GM10847 (cell line): ENCODE data around the gene PPP2R1B.

ENCODE experiments used
- POLR2A ChIP-seq: IDR thresholded peaks from 2 replicates; pipeline ENCODE4 v1.6.1; 2011; ENCODE audit not compliant: insufficient read length; ENCODE audit errors: extremely low read depth

The PPP2R1B gene

DNA sequence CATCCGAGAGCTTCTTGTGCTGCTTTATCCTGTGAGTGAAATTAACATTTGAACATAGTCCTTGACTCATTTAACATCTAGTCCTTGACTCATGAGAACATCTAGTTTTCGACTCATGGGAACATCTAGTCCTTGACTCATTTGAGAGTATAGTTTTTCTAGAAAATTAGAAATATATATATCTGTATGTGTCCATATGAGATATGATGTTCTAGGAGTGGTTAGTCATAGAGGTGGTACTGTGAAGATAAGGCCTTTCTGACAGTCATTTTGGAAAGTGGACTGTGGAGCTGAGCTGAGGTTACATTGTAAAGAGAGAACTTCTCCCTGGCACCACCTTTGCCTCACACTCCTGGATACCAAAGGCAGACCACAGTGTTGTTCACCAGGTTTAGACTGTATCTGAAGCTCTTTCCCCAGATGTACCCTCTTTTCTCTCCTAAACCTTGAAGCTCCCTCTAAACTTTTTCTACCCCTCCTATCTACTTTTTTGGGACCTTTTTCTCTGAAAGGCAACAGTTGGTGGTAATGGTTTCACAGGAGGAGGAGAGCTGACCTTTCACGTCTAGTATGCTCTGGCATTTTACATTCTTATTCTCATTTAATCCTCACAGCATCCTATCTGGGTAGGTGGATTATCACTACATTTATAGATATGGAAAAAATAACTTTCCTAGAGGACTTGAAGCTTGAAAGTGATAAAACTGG is 67.2 kb downstream of the PPP2R1B start:
- TF ChIP-seq POLR2A: no peak

GRCh38 chr11:111697933-111698371 is 68.2 kb downstream of the PPP2R1B start:
- TF ChIP-seq POLR2A: no peak

DNA sequence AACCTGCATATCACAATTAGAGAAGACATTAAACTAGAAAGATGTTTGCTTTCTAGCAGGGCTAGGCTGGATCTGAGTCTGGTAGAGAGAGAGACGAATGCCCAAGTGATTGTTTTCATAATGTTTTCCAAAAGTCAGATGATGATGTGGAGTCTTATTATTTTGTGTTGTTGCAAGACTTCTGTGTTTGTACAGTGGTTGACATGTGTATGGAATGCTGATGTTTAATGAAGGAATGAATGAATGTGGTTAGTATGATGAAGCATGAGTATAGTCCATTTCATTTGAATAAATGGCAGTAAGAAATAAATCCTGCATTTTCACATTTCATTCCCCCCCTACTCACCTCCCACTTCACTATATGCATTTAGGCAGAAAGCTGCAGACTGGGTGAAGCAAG is 69.6 kb downstream of the PPP2R1B start:
- no peak for TF ChIP-seq POLR2A

GRCh38 chr11:111694851-111695250 is 71.3 kb downstream of the PPP2R1B start:
- no peak for TF ChIP-seq POLR2A

GRCh38 chr11:111693224-111693937 is 72.8 kb downstream of the PPP2R1B start:
- no peak for TF ChIP-seq POLR2A

DNA sequence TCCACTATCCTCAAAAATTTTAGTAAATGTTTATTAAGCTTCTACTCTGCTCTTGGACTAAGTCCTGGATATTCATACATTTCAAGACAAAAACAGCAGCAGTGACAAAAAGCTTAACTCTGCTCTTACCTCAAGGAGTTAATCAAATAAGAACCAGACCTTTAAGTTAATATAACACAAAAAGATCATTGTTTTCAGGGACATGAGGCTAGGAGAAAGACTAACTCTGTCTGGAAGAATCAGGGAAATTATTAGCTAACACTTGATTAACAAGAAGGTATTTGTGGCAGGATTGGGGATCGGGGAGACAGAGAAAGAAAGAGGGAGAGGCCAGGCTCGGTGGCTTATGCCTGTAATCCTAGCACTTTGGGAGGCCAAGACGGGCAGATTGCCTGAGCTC is 74.4 kb downstream of the PPP2R1B start:
- TF ChIP-seq POLR2A: no peak

DNA sequence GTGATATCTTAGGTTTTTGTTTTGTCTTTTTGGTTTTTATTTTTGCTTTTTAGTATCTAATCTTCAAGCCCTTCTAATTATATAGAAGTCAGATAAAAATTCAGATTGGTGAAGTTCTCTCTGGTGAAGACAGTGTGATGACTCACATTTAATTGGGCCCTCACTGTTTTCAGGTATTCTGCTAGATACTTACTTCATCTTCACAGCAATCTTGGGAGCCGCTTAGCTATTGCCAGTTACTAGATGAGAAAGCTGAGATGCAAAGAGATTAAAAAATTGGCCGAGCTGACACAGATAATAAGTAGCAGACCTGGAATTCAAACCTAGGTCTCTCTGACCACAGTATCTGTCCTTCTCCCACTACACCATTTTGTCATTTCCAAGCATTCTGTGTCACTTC is 75.0 kb downstream of the PPP2R1B start:
- no peak for TF ChIP-seq POLR2A

DNA sequence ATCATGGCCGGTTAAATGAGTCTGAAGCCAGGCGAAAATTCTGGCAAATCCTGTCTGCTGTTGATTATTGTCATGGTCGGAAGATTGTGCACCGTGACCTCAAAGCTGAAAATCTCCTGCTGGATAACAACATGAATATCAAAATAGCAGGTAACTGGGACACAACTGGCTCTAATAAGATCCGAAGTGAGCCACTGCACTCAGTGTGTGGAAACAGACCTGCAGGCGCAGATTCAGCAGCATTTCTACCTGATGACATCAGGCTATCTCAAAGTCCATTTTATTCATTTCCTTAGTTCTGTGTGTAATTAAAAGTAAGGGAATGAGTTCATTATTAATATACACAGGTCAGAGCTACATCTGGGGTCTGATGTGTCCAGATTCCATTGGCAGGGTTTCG is 78.2 kb downstream of the PPP2R1B start:
- TF ChIP-seq POLR2A: no peak

- no peak for TF ChIP-seq POLR2A
These were observed 81.9 kb downstream of the PPP2R1B start for GRCh38 chr11:111684251-111684650.

DNA sequence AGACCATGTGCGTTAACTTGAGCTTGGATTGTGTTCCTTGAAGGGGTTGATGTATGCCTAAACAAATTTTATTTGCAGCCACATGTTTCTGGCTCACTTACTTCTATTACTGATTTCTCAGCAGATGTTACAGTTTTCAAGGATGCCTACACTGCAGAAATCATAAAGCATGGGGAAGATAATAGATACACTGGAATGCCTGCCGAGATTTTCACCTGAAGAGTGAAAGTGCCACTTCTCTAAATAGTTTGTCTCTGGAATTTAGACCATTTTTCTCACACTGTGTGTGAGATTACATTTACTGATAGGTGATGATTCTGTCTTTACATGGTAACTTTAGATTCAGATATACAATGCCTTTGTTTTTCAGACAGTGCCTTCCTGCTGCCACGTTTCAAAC is 82.4 kb downstream of the PPP2R1B start:
- no peak for TF ChIP-seq POLR2A

DNA sequence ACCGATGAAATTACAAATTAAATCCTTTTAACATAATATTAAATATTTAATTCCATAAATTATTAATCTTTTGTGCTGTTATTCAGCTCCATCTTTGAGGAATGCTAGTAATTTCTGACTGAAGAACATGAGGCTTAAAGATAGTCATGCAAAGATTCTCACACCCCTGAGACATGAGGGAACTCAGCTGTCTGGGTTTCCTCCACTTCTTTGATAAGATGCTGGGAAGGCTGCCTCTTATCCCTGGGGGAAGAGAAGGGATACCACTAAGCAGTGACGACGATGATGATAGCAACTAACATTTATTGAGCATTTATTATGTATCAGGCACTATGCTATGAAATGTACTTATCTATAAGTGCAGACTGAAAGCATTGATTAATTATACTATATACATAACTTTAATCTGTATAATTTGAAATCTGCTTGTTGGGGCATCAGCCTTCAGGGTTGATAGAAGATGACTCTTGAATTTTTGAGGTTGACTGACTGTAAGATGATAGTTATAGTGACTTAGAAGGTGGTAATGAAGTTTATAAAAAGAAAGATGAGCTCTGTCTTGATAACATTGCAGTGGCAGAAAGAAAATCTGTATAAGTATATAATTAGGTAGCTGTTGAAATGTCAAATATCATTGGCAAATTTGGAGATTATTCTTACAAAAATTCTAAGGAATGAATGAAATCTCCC is 85.6 kb downstream of the PPP2R1B start:
- TF ChIP-seq POLR2A: no peak
